ENCODE measurements around the gene TNFRSF19.
"Not testable (repeated sequence)": the region's sequence is repeated elsewhere in the genome, so short reads cannot be mapped to it uniquely, and the experiment has no call there.

Gene TNFRSF19
- total RNA-seq, result 0.24 to 0.35 reads per million in 2 donors

DNA sequence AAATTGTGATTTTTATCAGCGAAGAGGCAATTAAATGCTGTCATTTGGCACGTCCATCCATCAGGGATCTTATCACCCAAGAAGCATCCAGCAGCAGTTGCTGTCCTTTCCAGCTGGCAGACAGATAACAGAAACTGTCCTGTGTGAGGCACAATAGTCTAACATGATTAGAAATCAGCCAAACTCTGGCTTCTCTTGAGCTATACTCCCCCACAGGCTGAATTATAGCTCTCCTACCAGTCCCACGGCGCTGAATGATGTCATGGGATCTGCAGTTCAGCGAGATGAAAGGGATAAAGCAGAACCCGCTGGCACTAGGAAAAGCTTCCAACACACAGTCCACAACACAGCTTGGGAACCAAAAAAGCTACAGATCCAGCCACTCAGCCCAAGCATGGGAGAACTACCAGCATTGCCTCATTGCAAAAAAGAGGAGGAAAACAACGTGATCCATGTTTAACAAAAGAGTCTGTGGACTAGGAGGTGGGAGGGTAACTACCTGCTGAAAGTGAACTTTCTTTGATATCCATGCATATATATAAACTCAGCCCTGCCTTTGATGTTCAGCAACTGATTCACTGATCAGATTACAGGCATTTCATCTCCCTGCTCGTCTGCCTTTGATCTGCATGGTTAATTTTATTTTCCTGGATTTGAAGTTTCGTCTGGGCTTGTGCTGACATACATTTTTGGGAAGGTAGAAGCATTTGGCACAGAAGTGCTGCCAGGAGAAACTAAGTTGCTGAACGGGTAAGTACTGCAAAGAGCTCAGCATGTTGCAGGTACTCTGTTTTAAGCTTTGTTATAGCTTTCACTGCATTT, at the start of gene TNFRSF19:
Gene TNFRSF19 (plus strand): TSS at position 314 of the 822 bp plus-strand sequence. CDS start 19,772 bp downstream, outside the sequence.
- no peak for DNase-seq

GRCh38 chr13:23529926-23530325, 40.3 kb upstream of the TNFRSF19 start:
- DNase-seq, result not testable (repeated sequence)

GRCh38 chr13:23531446-23531845, 38.8 kb upstream of the TNFRSF19 start:
- no peak for DNase-seq

DNA sequence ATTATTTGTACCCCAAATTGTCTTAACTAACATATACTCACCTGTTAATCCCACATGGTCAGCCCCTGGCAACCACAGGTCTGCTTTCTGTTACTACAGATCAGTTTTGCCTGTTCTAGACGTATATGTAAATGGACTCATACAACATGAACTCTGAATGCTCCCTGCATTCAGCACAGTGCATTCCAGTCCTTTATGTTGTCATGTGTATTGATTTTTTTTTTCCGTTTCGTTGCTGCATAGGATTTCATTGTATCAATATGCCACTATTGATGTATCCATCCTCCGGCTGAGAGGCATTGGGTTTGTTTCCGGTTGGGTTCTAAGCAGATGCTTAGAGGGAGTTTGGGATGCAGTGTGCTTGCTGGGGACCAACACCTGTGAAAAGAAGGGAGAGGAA, 36.1 kb upstream of the TNFRSF19 start:
- DNase-seq, result no peak

- no peak for DNase-seq
These were observed 28.9 kb upstream of the TNFRSF19 start for GRCh38 chr13:23541221-23541824.

DNA sequence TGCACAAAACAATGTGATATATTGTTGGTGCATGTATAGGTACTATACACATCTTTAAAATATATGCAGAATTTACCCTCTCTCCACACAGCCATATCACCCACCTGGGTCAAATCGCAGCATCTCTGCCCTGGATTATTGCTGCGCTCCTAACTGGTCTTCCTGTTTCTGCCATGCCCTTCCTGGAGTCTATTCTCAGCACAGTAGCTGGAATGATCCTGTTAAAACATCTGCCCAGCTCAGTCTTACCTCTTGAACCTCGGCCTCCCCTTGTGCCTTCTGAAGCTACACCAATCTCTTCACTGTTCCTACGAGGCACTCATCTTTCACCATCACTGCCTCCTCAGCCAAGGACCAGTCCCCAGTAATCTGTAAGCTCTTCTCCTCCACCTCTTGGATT, 25.5 kb upstream of the TNFRSF19 start:
- no peak for DNase-seq

- no peak for DNase-seq
These were observed 23.1 kb upstream of the TNFRSF19 start for GRCh38 chr13:23547000-23547590.

- DNase-seq, result no peak
These were observed 20.5 kb upstream of the TNFRSF19 start for GRCh38 chr13:23549724-23550123.

GRCh38 chr13:23550163-23550562, 20.0 kb upstream of the TNFRSF19 start:
- DNase-seq, result no peak

GRCh38 chr13:23551213-23552008, 18.8 kb upstream of the TNFRSF19 start:
- no peak for DNase-seq

GRCh38 chr13:23552171-23552570, 18.0 kb upstream of the TNFRSF19 start:
- DNase-seq, result no peak

DNA sequence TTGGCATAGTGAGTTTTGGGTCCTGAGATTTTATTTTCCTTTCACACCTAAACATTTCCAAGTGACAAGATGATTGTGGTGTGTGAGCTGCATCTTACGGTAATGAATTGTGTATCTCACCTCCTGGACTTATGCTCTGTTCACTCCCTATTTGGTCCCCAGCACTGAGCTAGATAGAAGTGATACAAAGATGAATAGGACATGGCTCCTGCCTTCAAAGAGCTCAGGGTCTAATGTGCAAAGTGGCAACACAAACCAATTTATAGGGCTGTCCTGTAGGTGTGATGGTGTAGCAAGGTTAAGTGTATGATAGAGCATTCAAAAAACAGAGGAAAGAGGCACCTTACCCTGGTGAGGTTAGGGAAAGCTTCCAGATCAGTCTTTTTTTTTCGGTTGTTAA, 17.6 kb upstream of the TNFRSF19 start:
- DNase-seq, result no peak

- DNase-seq, result no peak
These were observed 16.2 kb upstream of the TNFRSF19 start for GRCh38 chr13:23554000-23554399.

DNA sequence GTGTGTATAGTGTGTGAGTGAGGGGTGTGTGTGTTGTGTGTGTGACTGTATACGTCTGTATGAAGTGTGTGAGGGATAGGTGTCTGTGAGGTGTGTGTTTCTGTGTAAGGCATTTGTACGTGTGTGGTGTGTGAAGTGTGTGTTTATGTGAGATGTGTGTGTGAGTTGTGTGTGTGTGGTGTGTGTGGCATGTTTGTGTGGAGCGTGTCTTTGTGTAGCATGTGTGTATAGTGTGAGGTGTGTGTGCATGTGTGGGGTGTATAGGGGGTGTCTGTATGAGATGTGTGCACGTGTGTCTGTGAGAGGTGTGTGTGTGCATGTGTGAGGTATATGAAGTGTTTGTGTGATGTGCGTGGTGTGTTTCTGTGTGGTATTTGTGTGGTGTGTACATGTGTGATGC, 13.2 kb upstream of the TNFRSF19 start:
- DNase-seq, result no peak

GRCh38 chr13:23557733-23558132, 12.5 kb upstream of the TNFRSF19 start:
- DNase-seq, result no peak

GRCh38 chr13:23558675-23559536, 11.3 kb upstream of the TNFRSF19 start:
- no peak for DNase-seq

- no peak for DNase-seq
These were observed 9.6 kb upstream of the TNFRSF19 start for GRCh38 chr13:23560571-23561089.

- DNase-seq, result no peak
These were observed 9.0 kb upstream of the TNFRSF19 start for GRCh38 chr13:23561261-23561660.

GRCh38 chr13:23563085-23563845, 6.9 kb upstream of the TNFRSF19 start:
- DNase-seq, result no peak

DNA sequence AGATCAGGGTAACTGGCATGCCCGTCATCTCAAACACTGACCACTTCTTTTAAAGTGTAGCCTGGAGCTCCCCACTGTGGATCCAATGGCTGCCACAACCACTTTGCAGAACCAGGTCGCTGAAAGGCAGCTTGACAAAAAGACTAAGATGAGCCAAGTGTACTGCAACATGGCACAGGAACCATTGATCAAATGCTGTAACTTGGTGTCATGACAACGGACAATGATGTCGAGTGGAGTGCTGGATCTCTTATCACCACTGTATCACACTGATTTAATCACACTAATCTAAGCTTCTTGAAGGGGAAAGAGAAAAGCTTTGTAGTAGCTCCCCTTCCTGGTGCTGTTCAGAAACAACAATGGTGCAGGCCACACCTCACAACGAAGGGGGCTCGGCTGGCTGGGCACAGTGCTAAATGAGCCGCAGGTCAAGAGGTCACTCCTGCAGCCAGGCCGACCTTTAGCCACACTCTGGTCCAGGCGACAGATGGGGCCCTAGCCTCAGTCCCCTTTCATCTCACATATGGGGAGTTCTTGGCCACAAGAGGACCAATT, 2.2 kb upstream of the TNFRSF19 start:
- DNase-seq, result no peak

GRCh38 chr13:23570921-23571315, 706 bp downstream of the TNFRSF19 start:
- no peak for DNase-seq

All from T-helper 9 cell (primary cell).